Neural crest cell (in vitro differentiated cells): ENCODE data around the gene ZNF790. TPM values are rescaled to one million over a fixed set of nuclear protein-coding genes. Genes with fewer than 3 reads are reported as not detected.
A peak's percentile ranks its signal among the peaks of the same experiment; 100 is the strongest.
"Not testable (repeated sequence)": the region's sequence is repeated elsewhere in the genome, so short reads cannot be mapped to it uniquely, and the experiment has no call there.

Source experiments
- DNase-seq: peaks from one replicate; pipeline ENCODE4 v3.0.0; 2021; ENCODE audit warnings: low read depth, mixed read lengths, low spot score
- H3K27ac Mint-ChIP-seq: one replicate; pipeline ENCODE4 v1.8.0; 2021; ENCODE audit warnings: mild to moderate bottlenecking, mixed read lengths; ENCODE audit not compliant: unreplicated experiment
- H3K27me3 Mint-ChIP-seq: 2 replicates; pipeline ENCODE4 v1.8.0; 2021; ENCODE audit warnings: low read depth, mild to moderate bottlenecking, mixed read lengths
- H3K36me3 Mint-ChIP-seq: 2 replicates; pipeline ENCODE4 v1.8.0; 2021; ENCODE audit warnings: low read depth, mild to moderate bottlenecking, mixed read lengths
- H3K4me1 Mint-ChIP-seq: 2 replicates; pipeline ENCODE4 v1.8.0; 2021; ENCODE audit warnings: mixed read lengths
- H3K4me3 Mint-ChIP-seq: one replicate; pipeline ENCODE4 v1.8.0; 2021; ENCODE audit warnings: mild to moderate bottlenecking, mixed read lengths
- H3K9me3 Mint-ChIP-seq: 2 replicates; pipeline ENCODE4 v1.8.0; 2021; ENCODE audit warnings: mixed read lengths
- total RNA-seq: library from RNA; stranded (reverse); gene quantifications from 2 replicates; pipeline ENCODE4 v1.2.1, GENCODE V29; 2021
- TF ChIP-seq, protein P1 (sequence below): fragments of 200-600 bp; sonication (generic); conservative IDR thresholded peaks from 2 replicates; pipeline ENCODE4 v1.5.0; 2021; ENCODE audit warnings: antibody characterized with exemption, mild to moderate bottlenecking

Gene ZNF790
- total RNA-seq, 1 donor from 2014 or later = 11.3 TPM

- no peak for DNase-seq
- peaks cover 81% of the 10 kb centered on the region for H3K36me3 Mint-ChIP-seq
- no peaks in the 10 kb centered on the region for H3K27me3 Mint-ChIP-seq
- H3K9me3 Mint-ChIP-seq = peaks cover 42% of the 10 kb centered on the region
- H3K4me3 Mint-ChIP-seq = no peak overlapping the region
- no peak overlapping the region for H3K27ac Mint-ChIP-seq
- H3K4me1 Mint-ChIP-seq = no peaks in the 10 kb centered on the region
- TF ChIP-seq, protein P1, sequence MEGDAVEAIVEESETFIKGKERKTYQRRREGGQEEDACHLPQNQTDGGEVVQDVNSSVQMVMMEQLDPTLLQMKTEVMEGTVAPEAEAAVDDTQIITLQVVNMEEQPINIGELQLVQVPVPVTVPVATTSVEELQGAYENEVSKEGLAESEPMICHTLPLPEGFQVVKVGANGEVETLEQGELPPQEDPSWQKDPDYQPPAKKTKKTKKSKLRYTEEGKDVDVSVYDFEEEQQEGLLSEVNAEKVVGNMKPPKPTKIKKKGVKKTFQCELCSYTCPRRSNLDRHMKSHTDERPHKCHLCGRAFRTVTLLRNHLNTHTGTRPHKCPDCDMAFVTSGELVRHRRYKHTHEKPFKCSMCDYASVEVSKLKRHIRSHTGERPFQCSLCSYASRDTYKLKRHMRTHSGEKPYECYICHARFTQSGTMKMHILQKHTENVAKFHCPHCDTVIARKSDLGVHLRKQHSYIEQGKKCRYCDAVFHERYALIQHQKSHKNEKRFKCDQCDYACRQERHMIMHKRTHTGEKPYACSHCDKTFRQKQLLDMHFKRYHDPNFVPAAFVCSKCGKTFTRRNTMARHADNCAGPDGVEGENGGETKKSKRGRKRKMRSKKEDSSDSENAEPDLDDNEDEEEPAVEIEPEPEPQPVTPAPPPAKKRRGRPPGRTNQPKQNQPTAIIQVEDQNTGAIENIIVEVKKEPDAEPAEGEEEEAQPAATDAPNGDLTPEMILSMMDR = no peak
Measured at GRCh38 chr19:36821758-36822157, 16.4 kb downstream of the ZNF790 start.

- peaks cover 27% of the 10 kb centered on the region for H3K9me3 Mint-ChIP-seq
- peaks cover 66% of the 10 kb centered on the region for H3K36me3 Mint-ChIP-seq
- no peak overlapping the region for H3K27ac Mint-ChIP-seq
- TF ChIP-seq, protein P1 = no peak
- H3K4me1 Mint-ChIP-seq = no peaks in the 10 kb centered on the region
- no peak overlapping the region for H3K4me3 Mint-ChIP-seq
- H3K27me3 Mint-ChIP-seq = no peaks in the 10 kb centered on the region
- no peak for DNase-seq
Measured at GRCh38 chr19:36819130-36819630, 19.0 kb downstream of the ZNF790 start.

- no peaks in the 10 kb centered on the region for H3K4me1 Mint-ChIP-seq
- H3K27me3 Mint-ChIP-seq = no peaks in the 10 kb centered on the region
- H3K9me3 Mint-ChIP-seq = peaks cover 27% of the 10 kb centered on the region
- H3K36me3 Mint-ChIP-seq = peaks cover 48% of the 10 kb centered on the region
- no peak overlapping the region for H3K27ac Mint-ChIP-seq
- no peak for DNase-seq
- TF ChIP-seq, protein P1 = no peak
- no peak overlapping the region for H3K4me3 Mint-ChIP-seq
Measured at GRCh38 chr19:36807029-36807428, 31.2 kb downstream of the ZNF790 start.

DNA sequence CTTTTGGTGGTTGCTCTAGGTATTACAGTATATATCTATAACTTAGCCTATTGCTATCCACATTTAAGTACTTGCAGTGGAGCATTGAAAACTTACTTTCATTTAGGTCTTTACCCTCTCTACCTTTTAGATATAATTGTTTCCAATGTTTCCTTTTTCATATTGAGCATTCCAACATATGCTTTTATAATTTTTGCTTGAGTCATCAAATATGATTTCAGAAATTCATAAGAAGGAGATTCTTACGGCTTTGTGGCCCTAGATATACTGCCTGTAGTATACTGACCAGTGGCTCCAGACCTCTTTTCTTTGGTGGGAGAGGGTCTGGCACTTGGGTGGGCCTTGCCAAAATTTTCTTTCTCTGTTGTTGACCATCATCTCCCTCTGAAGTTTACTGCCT lies 32.8 kb downstream of the ZNF790 start:
- Mint-ChIP-seq H3K27me3 (no peaks in the 10 kb centered on the region), H3K36me3 (peaks cover 34% of the 10 kb centered on the region), H3K4me1 (no peaks in the 10 kb centered on the region), H3K27ac (no peak overlapping the region), H3K4me3 (no peak overlapping the region), H3K9me3 (peaks cover 23% of the 10 kb centered on the region)
- TF ChIP-seq, protein P1 = no peak
- DNase-seq = no peak

DNA sequence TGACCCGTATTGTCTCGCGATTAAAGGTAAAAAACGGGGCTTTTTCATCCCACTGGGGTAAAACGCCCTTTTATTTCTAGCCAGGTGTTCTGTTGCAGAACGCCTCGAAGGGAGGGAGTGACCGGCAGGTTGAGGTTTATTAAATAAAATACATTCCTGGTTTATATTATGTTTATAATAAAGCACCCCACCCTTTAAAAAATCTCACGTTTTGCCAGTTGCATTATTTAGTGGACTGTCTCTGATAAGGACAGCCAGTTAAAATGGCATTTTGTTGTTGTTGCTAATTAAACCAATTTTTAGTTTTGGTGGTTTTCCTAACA lies 40.4 kb downstream of the ZNF790 start:
- DNase-seq = no peak
- no peaks in the 10 kb centered on the region for H3K4me1 Mint-ChIP-seq
- no peaks in the 10 kb centered on the region for H3K27me3 Mint-ChIP-seq
- H3K27ac Mint-ChIP-seq = peak overlapping the region; percentile 35
- TF ChIP-seq, protein P1 = no peak
- H3K9me3 Mint-ChIP-seq = peaks cover 12% of the 10 kb centered on the region
- peaks cover 18% of the 10 kb centered on the region for H3K36me3 Mint-ChIP-seq
- H3K4me3 Mint-ChIP-seq = peak overlapping the region; percentile 77

- H3K36me3 Mint-ChIP-seq = peaks cover 23% of the 10 kb centered on the region
- TF ChIP-seq, protein P1 = no peak
- H3K27me3 Mint-ChIP-seq = no peaks in the 10 kb centered on the region
- no peak overlapping the region for H3K4me3 Mint-ChIP-seq
- DNase-seq = no peak
- no peak overlapping the region for H3K27ac Mint-ChIP-seq
- peaks cover 19% of the 10 kb centered on the region for H3K9me3 Mint-ChIP-seq
- H3K4me1 Mint-ChIP-seq = no peaks in the 10 kb centered on the region
Measured at GRCh38 chr19:36796714-36796992, 41.5 kb downstream of the ZNF790 start.

- peaks cover 18% of the 10 kb centered on the region for H3K9me3 Mint-ChIP-seq
- not testable (repeated sequence) for H3K4me3 Mint-ChIP-seq, H3K4me1 Mint-ChIP-seq, H3K27ac Mint-ChIP-seq, H3K27me3 Mint-ChIP-seq, DNase-seq
- peaks cover 15% of the 10 kb centered on the region for H3K36me3 Mint-ChIP-seq
Measured at GRCh38 chr19:36791420-36792141, 46.6 kb downstream of the ZNF790 start.
